ENCODE data around the gene SDF2L1. TPM values are rescaled to one million over a fixed set of nuclear protein-coding genes. Genes with fewer than 3 reads are reported as not detected.
"Not testable (repeated sequence)": the region's sequence is repeated elsewhere in the genome, so short reads cannot be mapped to it uniquely, and the experiment has no call there.

SDF2L1 gene
- total RNA-seq, 1 donor from 2014 or later = 24.0 TPM

GRCh38 chr22:21606775-21607174 lies 35.3 kb upstream of the SDF2L1 start:
- H3K36me3 Mint-ChIP-seq (ENCODE audit: unreplicated experiment) = no peaks in the 10 kb centered on the region

GRCh38 chr22:21609556-21610157 lies 32.4 kb upstream of the SDF2L1 start:
- H3K4me1 Mint-ChIP-seq (ENCODE audit: low read depth, unreplicated experiment); H3K27ac Mint-ChIP-seq (ENCODE audit: unreplicated experiment); H3K9me3 Mint-ChIP-seq (ENCODE audit: unreplicated experiment); H3K36me3 Mint-ChIP-seq (ENCODE audit: unreplicated experiment); DNase-seq; H3K4me3 Mint-ChIP-seq (ENCODE audit: unreplicated experiment); H3K27me3 Mint-ChIP-seq (ENCODE audit: unreplicated experiment): not testable (repeated sequence)

More at GRCh38 chr22:21606775-21607174, 35.3 kb upstream of the SDF2L1 start:
- Mint-ChIP-seq H3K4me1 (ENCODE audit: low read depth, unreplicated experiment) (peaks cover 2% of the 10 kb centered on the region), H3K4me3 (ENCODE audit: unreplicated experiment) (no peak overlapping the region), H3K27me3 (ENCODE audit: unreplicated experiment) (peaks cover 9% of the 10 kb centered on the region), H3K9me3 (ENCODE audit: unreplicated experiment) (peaks cover 4% of the 10 kb centered on the region), H3K27ac (ENCODE audit: unreplicated experiment) (no peak overlapping the region)
- DNase-seq = no peak
- no peak for TF ChIP-seq CTCF (IDR thresholded peaks at IDR 0.05; ENCODE audit: partially characterized antibody, unreplicated experiment)

- H3K36me3 Mint-ChIP-seq (ENCODE audit: unreplicated experiment) = no peaks in the 10 kb centered on the region
- H3K27ac Mint-ChIP-seq (ENCODE audit: unreplicated experiment) = peak overlapping the region; percentile 11
- H3K27me3 Mint-ChIP-seq (ENCODE audit: unreplicated experiment) = peaks cover 10% of the 10 kb centered on the region
- DNase-seq = no peak
- peaks cover 5% of the 10 kb centered on the region for H3K9me3 Mint-ChIP-seq (ENCODE audit: unreplicated experiment)
- H3K4me1 Mint-ChIP-seq (ENCODE audit: low read depth, unreplicated experiment) = peaks cover 4% of the 10 kb centered on the region
- no peak overlapping the region for H3K4me3 Mint-ChIP-seq (ENCODE audit: unreplicated experiment)
- no peak for TF ChIP-seq CTCF (IDR thresholded peaks at IDR 0.05; ENCODE audit: partially characterized antibody, unreplicated experiment)
These were observed 30.7 kb upstream of the SDF2L1 start for GRCh38 chr22:21611210-21611977.

- peaks cover 3% of the 10 kb centered on the region for H3K9me3 Mint-ChIP-seq (ENCODE audit: unreplicated experiment)
- H3K27ac Mint-ChIP-seq (ENCODE audit: unreplicated experiment) = no peak overlapping the region
- H3K36me3 Mint-ChIP-seq (ENCODE audit: unreplicated experiment) = no peaks in the 10 kb centered on the region
- TF ChIP-seq CTCF (IDR thresholded peaks at IDR 0.05; ENCODE audit: partially characterized antibody, unreplicated experiment) = no peak
- H3K27me3 Mint-ChIP-seq (ENCODE audit: unreplicated experiment) = peaks cover 10% of the 10 kb centered on the region
- H3K4me1 Mint-ChIP-seq (ENCODE audit: low read depth, unreplicated experiment) = peaks cover 2% of the 10 kb centered on the region
- H3K4me3 Mint-ChIP-seq (ENCODE audit: unreplicated experiment) = no peak overlapping the region
- no peak for DNase-seq
These were observed 29.2 kb upstream of the SDF2L1 start for GRCh38 chr22:21612858-21613257.

- no peak for DNase-seq
- H3K27me3 Mint-ChIP-seq (ENCODE audit: unreplicated experiment) = peaks cover 9% of the 10 kb centered on the region
- TF ChIP-seq CTCF (IDR thresholded peaks at IDR 0.05; ENCODE audit: partially characterized antibody, unreplicated experiment) = no peak
- peaks cover 2% of the 10 kb centered on the region for H3K4me1 Mint-ChIP-seq (ENCODE audit: low read depth, unreplicated experiment)
- H3K9me3 Mint-ChIP-seq (ENCODE audit: unreplicated experiment) = peaks cover 3% of the 10 kb centered on the region
- no peak overlapping the region for H3K4me3 Mint-ChIP-seq (ENCODE audit: unreplicated experiment)
- H3K27ac Mint-ChIP-seq (ENCODE audit: unreplicated experiment) = no peak overlapping the region
- H3K36me3 Mint-ChIP-seq (ENCODE audit: unreplicated experiment) = no peaks in the 10 kb centered on the region
These were observed 28.4 kb upstream of the SDF2L1 start for GRCh38 chr22:21613553-21614233.

Measured in glutamatergic neuron (in vitro differentiated cells).